ENCODE results near the gene PGP.

DNA sequence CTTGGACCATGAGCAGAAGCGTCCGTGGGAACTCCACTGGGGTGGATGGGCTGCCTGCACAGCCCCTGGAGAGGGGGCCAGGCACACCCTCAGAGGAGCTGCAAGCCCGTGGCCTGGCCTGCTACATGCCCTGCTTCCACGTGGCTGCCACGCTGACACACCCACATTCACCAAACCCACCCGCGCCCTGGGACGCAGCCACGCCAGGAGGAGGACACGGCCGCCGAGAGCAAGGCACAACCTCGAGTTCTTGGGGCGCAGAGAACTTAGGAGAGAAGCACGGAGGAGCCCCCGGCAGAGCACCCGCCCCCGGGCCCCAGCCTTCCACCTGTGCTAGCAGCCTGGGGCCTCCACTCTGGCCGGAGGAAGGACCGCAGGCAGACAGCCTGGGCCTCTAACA is 37.1 kb downstream of the PGP start:
- TF ChIP-seq SP1 (IDR thresholded peaks at IDR 0.05), result no peak
- TF ChIP-seq HDGF (IDR thresholded peaks at IDR 0.05; ENCODE audit: borderline replicate concordance), result no peak
- no peak for TF ChIP-seq FOXM1 (IDR thresholded peaks at IDR 0.05; ENCODE audit: borderline replicate concordance)
- TF ChIP-seq BHLHE40 (IDR thresholded peaks at IDR 0.05; ENCODE audit: borderline replicate concordance), result no peak
- TF ChIP-seq L3MBTL2 (conservative IDR thresholded peaks at IDR 0.05), result no peak
- no peak for TF ChIP-seq ARNT (IDR thresholded peaks at IDR 0.05)
- TF ChIP-seq FOXA1 (IDR thresholded peaks at IDR 0.05), result no peak
- no peak for TF ChIP-seq NFRKB (IDR thresholded peaks at IDR 0.05)
- no peak for TF ChIP-seq SUZ12 (IDR thresholded peaks at IDR 0.05)
- TF ChIP-seq, protein P1, sequence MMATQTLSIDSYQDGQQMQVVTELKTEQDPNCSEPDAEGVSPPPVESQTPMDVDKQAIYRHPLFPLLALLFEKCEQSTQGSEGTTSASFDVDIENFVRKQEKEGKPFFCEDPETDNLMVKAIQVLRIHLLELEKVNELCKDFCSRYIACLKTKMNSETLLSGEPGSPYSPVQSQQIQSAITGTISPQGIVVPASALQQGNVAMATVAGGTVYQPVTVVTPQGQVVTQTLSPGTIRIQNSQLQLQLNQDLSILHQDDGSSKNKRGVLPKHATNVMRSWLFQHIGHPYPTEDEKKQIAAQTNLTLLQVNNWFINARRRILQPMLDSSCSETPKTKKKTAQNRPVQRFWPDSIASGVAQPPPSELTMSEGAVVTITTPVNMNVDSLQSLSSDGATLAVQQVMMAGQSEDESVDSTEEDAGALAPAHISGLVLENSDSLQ (IDR thresholded peaks at IDR 0.05), result no peak

Measured in HEK293T (cell line).